Activated T-helper 1 cell treated with anti-CD3 and anti-CD28 coated beads, Interleukin-12 subunit alpha, Interleukin-12 subunit beta, Interleukin-2, Interleukin-4 antibody, amounts not matched to agents 30 ng/mL and 10 ng/mL and 1 ng/mL, durations not matched to agents 14 hours and 24 hours and 36 hours (primary cell): Measurements from ENCODE around the gene GRID1. TPM values are rescaled to one million over a fixed set of nuclear protein-coding genes. Genes with fewer than 3 reads are reported as not detected.

Source experiments
- DNase-seq: peaks from one replicate; pipeline ENCODE4 v3.0.0; 2021; ENCODE audit warnings: low spot score
- H3K27ac Mint-ChIP-seq: one replicate; pipeline ENCODE4 v1.8.0; 2021; ENCODE audit warnings: mild to moderate bottlenecking, mixed read lengths
- H3K27me3 Mint-ChIP-seq: one replicate; pipeline ENCODE4 v1.8.0; 2022; ENCODE audit warnings: mild to moderate bottlenecking, moderate library complexity, mixed read lengths; ENCODE audit not compliant: insufficient read depth
- H3K36me3 Mint-ChIP-seq: one replicate; pipeline ENCODE4 v1.8.0; 2021; ENCODE audit warnings: low read depth, mixed read lengths
- H3K4me1 Mint-ChIP-seq: one replicate; pipeline ENCODE4 v1.8.0; 2021; ENCODE audit warnings: low read depth, mixed read lengths
- H3K4me3 Mint-ChIP-seq: one replicate; pipeline ENCODE4 v1.8.0; 2021; ENCODE audit warnings: mild to moderate bottlenecking, moderate library complexity, mixed read lengths
- H3K9me3 Mint-ChIP-seq: one replicate; pipeline ENCODE4 v1.8.0; 2021; ENCODE audit warnings: mixed read lengths
- intact Hi-C: fragments of 100-400 bp; cut with micrococcal nuclease; formaldehyde crosslinking; loops from one replicate; pipeline ENCODE4 v1.15.1; 2024
- total RNA-seq: library from RNA; stranded (reverse); gene quantifications from 2 replicates; pipeline ENCODE4 v1.2.3, GENCODE V29; 2022

The GRID1 gene
- total RNA-seq, 1 donor from 2014 or later, result not detected

DNA sequence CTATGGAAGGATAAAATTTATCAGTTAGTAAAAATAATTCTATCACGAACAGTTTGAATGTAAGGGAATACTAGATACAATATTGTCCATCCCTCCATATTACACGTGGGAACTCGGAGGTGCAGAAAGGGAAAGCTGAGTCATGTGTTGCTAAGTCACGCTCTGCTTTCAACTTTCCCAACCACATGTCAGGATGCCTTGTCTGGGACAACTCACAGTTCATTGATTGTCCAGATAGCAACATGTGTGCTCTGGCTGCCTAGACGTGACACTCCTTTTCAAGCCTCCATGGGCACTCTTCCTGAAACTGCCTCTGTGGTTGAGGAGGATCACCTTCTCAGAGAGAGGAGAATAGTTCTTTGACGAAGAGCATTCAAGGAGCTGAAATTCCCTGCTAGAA lies 808.1 kb downstream of the GRID1 start:
- Mint-ChIP-seq H3K36me3 (no peaks in the 10 kb centered on the region), H3K9me3 (no peaks in the 10 kb centered on the region), H3K4me1 (no peaks in the 10 kb centered on the region), H3K4me3 (no peak overlapping the region), H3K27ac (no peak overlapping the region), H3K27me3 (peaks cover 2% of the 10 kb centered on the region)
- intact Hi-C loops, result no loop called here
- DNase-seq, result no peak

DNA sequence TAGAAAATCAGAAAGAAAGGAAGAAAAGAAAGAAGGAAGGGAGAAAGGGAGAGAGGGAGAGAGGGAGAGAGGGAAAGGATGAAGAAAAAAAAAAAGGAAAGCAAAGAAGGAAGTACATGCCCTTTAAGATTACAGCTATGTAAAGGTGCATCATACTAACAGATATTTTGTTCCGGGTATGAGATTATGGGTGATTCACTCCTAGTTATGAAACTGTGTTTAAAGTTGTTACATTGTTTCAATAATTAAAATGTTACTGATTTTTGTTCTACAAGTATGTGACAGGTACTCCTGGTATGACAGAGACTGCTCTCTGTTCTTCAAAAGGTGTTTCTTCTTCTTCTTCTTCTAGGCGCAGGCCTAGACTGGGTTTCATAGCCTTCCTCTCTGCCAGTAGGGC lies 808.9 kb downstream of the GRID1 start:
- no peaks in the 10 kb centered on the region for H3K36me3 Mint-ChIP-seq
- no peaks in the 10 kb centered on the region for H3K9me3 Mint-ChIP-seq
- H3K4me1 Mint-ChIP-seq, result no peaks in the 10 kb centered on the region
- H3K27ac Mint-ChIP-seq, result no peak overlapping the region
- no peak overlapping the region for H3K4me3 Mint-ChIP-seq
- intact Hi-C loops, result no loop called here
- no peak for DNase-seq
- peaks cover 2% of the 10 kb centered on the region for H3K27me3 Mint-ChIP-seq

DNA sequence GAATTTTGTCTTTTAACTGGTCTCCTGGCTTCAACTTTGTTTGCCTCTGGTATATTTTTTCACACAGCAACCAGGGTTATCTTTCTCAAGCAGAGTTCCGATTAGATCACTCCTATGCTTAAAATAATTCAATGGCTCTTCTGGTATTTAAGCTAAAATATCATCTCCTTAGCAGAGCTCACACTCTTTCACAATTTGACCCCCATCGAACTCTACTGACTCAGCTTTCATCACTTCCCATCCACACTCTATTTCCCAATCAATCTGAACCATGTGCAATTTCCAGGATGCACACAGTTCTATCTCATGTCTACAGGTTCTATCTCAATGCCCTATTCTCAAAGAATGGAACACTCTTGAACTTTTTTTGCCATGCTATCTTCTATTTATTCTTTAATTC lies 809.5 kb downstream of the GRID1 start:
- intact Hi-C loops, result no loop called here
- no peaks in the 10 kb centered on the region for H3K4me1 Mint-ChIP-seq

More for the DNA sequence above, 809.5 kb downstream of the GRID1 start:
- Mint-ChIP-seq H3K9me3 (no peaks in the 10 kb centered on the region), H3K27me3 (peaks cover 2% of the 10 kb centered on the region), H3K36me3 (no peaks in the 10 kb centered on the region), H3K27ac (no peak overlapping the region), H3K4me3 (no peak overlapping the region)
- no peak for DNase-seq

Other genes with a start within 250 kb of the GRID1 start
- gene WAPL, start 155.0 kb upstream of the GRID1 start, total RNA-seq, result 49.7 and 50.2 TPM in 2 replicates